DND-41 (cell line): ENCODE measurements around the gene AUH.

Source experiments
- ATAC-seq: fragments of 200-7000 bp; cut with Tn5 transposase; 3 replicates; pipeline ENCODE4 v1.9.1; 2021; ENCODE audit warnings: low read depth; ENCODE audit not compliant: insufficient read depth
- DNase-seq: peaks from one replicate; pipeline ENCODE4 v3.0.0-alpha.2; 2020
- H2AFZ ChIP-seq: 2 replicates; pipeline ENCODE4 v1.6.0; 2012; ENCODE audit warnings: low read depth, low read length
- H3K27ac ChIP-seq: 2 replicates; pipeline ENCODE4 v1.5.1; 2012; ENCODE audit warnings: low read length, inconsistent platforms
- H3K27me3 ChIP-seq: fragments of 200-600 bp; sonication (generic); 2 replicates; pipeline ENCODE4 v1.6.0; 2012; ENCODE audit warnings: low read length, mild to moderate bottlenecking, inconsistent platforms; ENCODE audit not compliant: insufficient read depth, poor library complexity
- H3K36me3 ChIP-seq: 2 replicates; pipeline ENCODE4 v1.5.1; 2012; ENCODE audit warnings: low read length, inconsistent platforms; ENCODE audit not compliant: insufficient read depth
- H3K4me1 ChIP-seq: 2 replicates; pipeline ENCODE4 v1.5.1; 2012; ENCODE audit warnings: mild to moderate bottlenecking, low read length; ENCODE audit not compliant: insufficient read depth
- H3K4me2 ChIP-seq: 2 replicates; pipeline ENCODE4 v1.6.0; 2012; ENCODE audit warnings: mild to moderate bottlenecking, moderate library complexity, low read length, inconsistent platforms; ENCODE audit not compliant: insufficient read depth
- H3K4me3 ChIP-seq, 2 experiments: fragments of 200-600 bp in 1 of 2; shearing (Covaris generic) in 1 of 2; 2 replicates each; pipeline ENCODE4 v1.5.1; 2012 to 2016; ENCODE audit warnings: inconsistent platforms in 2 of 2, low read length in 2 of 2, mild to moderate bottlenecking in 2 of 2, low read depth in 1 of 2, moderate library complexity in 1 of 2
- H3K79me2 ChIP-seq: 2 replicates; pipeline ENCODE4 v1.6.0; 2012; ENCODE audit warnings: low read length, inconsistent platforms; ENCODE audit not compliant: insufficient read depth
- H3K9ac ChIP-seq: 2 replicates; pipeline ENCODE4 v1.6.0; 2012; ENCODE audit warnings: low read depth, mild to moderate bottlenecking, inconsistent platforms, low read length, moderate library complexity
- H3K9me3 ChIP-seq: 2 replicates; pipeline ENCODE4 v1.5.1; 2012; ENCODE audit warnings: low read length, moderate library complexity, mild to moderate bottlenecking, inconsistent platforms; ENCODE audit not compliant: insufficient read depth, severe bottlenecking
- H4K20me1 ChIP-seq: 2 replicates; pipeline ENCODE4 v1.6.0; 2012; ENCODE audit warnings: low read length; ENCODE audit not compliant: insufficient read depth
- CTCF ChIP-seq: IDR thresholded peaks from 2 replicates; pipeline ENCODE4 v1.5.1; 2012; ENCODE audit warnings: borderline replicate concordance, low read length, moderate library complexity, mild to moderate bottlenecking; ENCODE audit not compliant: poor library complexity, severe bottlenecking; ENCODE audit errors: extremely low read depth
- EZH2 ChIP-seq: IDR thresholded peaks from 3 replicates; pipeline ENCODE4 v1.6.1; 2012; ENCODE audit warnings: borderline replicate concordance, low read depth, mild to moderate bottlenecking, moderate library complexity, low read length, inconsistent platforms; ENCODE audit not compliant: severe bottlenecking

Gene AUH

DNA sequence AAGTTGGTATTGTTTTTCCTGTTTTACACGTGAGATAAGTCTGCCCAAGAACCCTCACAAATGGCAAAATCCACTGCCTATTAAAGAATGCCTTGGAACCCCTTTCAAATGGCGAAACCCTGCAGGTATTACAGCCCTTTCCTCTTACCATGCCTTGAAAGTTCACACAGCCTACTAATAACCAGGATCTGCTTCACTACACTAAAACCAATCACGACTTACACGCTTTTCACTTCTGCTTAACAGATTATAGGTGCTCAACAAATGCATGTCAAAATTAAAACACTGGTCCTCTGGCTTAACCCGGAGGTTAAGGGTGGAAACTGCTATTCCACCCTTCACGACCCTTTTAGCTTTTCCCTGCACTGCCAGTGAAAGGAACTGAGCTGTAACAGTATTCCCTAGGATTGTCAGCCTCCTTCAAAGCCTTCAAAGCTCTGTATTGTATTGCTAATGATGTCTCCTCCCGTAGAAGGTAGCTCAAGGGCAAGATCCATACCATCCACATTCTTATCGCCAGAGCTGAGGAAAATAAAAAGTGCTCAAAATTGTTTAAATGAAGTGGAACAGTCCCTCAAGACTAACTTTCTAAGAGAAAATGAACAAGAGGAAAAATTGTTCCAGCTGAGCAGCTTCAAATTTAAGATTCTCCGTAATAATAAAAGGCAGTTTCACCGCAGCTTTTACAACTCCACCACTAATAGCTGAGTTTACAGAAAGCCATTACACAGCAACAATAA is 997 bp downstream of the AUH start:
- Histone ChIP-seq H3K27ac (peak overlapping the region; percentile 77), H3K36me3 (peaks cover under 1% of the 10 kb centered on the region), H3K4me2 (peak overlapping the region; percentile 90), H4K20me1 (no peaks in the 10 kb centered on the region; the same call in 1 of the 2 replicates), H3K4me1 (peaks cover 26% of the 10 kb centered on the region), H3K4me3 (peak overlapping the region; percentile 86 to 98), H2AFZ (peak overlapping the region; percentile 98), H3K9ac (peak overlapping the region; percentile 91), H3K27me3 (no peaks in the 10 kb centered on the region), H3K9me3 (no peaks in the 10 kb centered on the region), H3K79me2 (peaks cover 37% of the 10 kb centered on the region)
- DNase-seq (no peak), ATAC-seq (no peak)
- TF ChIP-seq EZH2 (no peak), CTCF (no peak)

- Histone ChIP-seq H3K9ac (no peak overlapping the region), H3K27ac (no peak overlapping the region), H3K4me1 (peaks cover 26% of the 10 kb centered on the region), H3K9me3 (no peaks in the 10 kb centered on the region), H3K4me3 (peak overlapping the region in 1 of 2 experiments; percentile 86; a peak in 2 of 4 replicates), H3K36me3 (peaks cover 6% of the 10 kb centered on the region), H3K4me2 (peak overlapping the region; percentile 90), H3K79me2 (peaks cover 37% of the 10 kb centered on the region), H4K20me1 (no peaks in the 10 kb centered on the region; the same call in 1 of the 2 replicates), H3K27me3 (no peaks in the 10 kb centered on the region), H2AFZ (no peak overlapping the region)
- no peak for TF ChIP-seq EZH2
- TF ChIP-seq CTCF: no peak
- ATAC-seq: no peak
- no peak for DNase-seq
Measured at GRCh38 chr9:91359734-91360470, 1.8 kb downstream of the AUH start.

DNA sequence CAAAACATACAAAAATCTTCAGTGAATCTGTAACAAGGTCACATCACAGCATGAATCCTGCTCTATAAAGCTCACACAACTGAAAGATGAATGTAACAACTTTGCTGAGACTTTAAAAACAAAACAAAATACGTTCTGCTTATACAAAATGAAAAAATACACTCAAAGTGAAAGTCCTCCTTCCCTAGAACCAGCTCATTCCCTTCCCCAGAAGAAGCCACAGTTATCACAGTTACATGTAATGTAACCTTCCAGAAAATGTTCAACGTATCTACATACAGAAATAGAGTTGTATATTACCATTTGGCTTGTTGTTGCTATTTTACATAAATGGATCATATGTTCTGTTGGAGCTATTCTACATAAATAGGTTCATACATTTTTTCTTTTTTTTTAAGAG is 2.6 kb downstream of the AUH start:
- Histone ChIP-seq H4K20me1 (no peaks in the 10 kb centered on the region; the same call in 1 of the 2 replicates), H3K9me3 (no peaks in the 10 kb centered on the region), H3K27me3 (no peaks in the 10 kb centered on the region), H3K79me2 (peaks cover 37% of the 10 kb centered on the region), H3K36me3 (peaks cover 12% of the 10 kb centered on the region), H3K9ac (no peak overlapping the region), H3K4me2 (peak overlapping the region; percentile 90; the same call in 1 of the 2 replicates), H3K4me1 (peaks cover 26% of the 10 kb centered on the region), H3K27ac (no peak overlapping the region), H2AFZ (no peak overlapping the region), H3K4me3 (no peak overlapping the region)
- TF ChIP-seq EZH2 (no peak), CTCF (no peak)
- DNase-seq (no peak), ATAC-seq (no peak)
